SK-N-SH treated with all-trans-retinoic acid at 6 μM for 48 hours (cell line): ENCODE results near the gene PEAR1.
"Not testable (repeated sequence)": the region's sequence is repeated elsewhere in the genome, so short reads cannot be mapped to it uniquely, and the experiment has no call there.

Experiments
- ATAC-seq: fragments of 200-7000 bp; cut with Tn5 transposase; 3 replicates; pipeline ENCODE4 v1.9.1; 2020; ENCODE audit warnings: mild to moderate bottlenecking, moderate library complexity
- ARNTL ChIP-seq: fragments of 450-650 bp; formaldehyde crosslinking; IDR thresholded peaks from 2 replicates; pipeline ENCODE4 v1.5.0; 2020; ENCODE audit warnings: low read depth, mild to moderate bottlenecking, moderate library complexity, borderline replicate concordance
- BACH2 ChIP-seq: fragments of 250-450 bp; sonication (Bioruptor Pico); IDR thresholded peaks from 2 replicates; pipeline ENCODE4 v1.9.0; 2021; ENCODE audit warnings: mild to moderate bottlenecking, borderline replicate concordance
- CREB5 ChIP-seq: fragments of 250-450 bp; sonication (Bioruptor Pico); IDR thresholded peaks from 2 replicates; pipeline ENCODE4 v1.5.1; 2020; ENCODE audit warnings: low read depth, mild to moderate bottlenecking, moderate library complexity
- CSDC2 ChIP-seq: fragments of 250-450 bp; sonication (Bioruptor Pico); IDR thresholded peaks from 2 replicates; pipeline ENCODE4 v1.5.0; 2020; ENCODE audit warnings: mild to moderate bottlenecking, moderate library complexity
- ESRRG ChIP-seq: fragments of 250-450 bp; sonication (Bioruptor Pico); IDR thresholded peaks from 2 replicates; pipeline ENCODE4 v1.6.1; 2021; ENCODE audit warnings: mild to moderate bottlenecking
- GLIS3 ChIP-seq: fragments of 250-450 bp; sonication (Bioruptor Pico); IDR thresholded peaks from 2 replicates; pipeline ENCODE4 v1.5.0; 2020; ENCODE audit warnings: mild to moderate bottlenecking, moderate library complexity
- ISL1 ChIP-seq: fragments of 250-450 bp; sonication (Bioruptor Pico); IDR thresholded peaks from 2 replicates; pipeline ENCODE4 v2.1.2; 2022; ENCODE audit warnings: mild to moderate bottlenecking, moderate library complexity
- OSR1 ChIP-seq: fragments of 250-450 bp; sonication (Bioruptor Pico); IDR thresholded peaks from 2 replicates; pipeline ENCODE4 v1.8.0; 2022; ENCODE audit warnings: moderate library complexity, mild to moderate bottlenecking, inconsistent platforms
- PATZ1 ChIP-seq: fragments of 250-450 bp; sonication (Bioruptor Pico); IDR thresholded peaks from 2 replicates; pipeline ENCODE4 v1.8.0; 2020; ENCODE audit warnings: mild to moderate bottlenecking, moderate library complexity, borderline replicate concordance
- POU6F1 ChIP-seq: fragments of 250-450 bp; sonication (Bioruptor Pico); IDR thresholded peaks from 2 replicates; pipeline ENCODE4 v1.8.0; 2021; ENCODE audit warnings: low read depth, mild to moderate bottlenecking, moderate library complexity, borderline replicate concordance
- PPARA ChIP-seq: fragments of 250-450 bp; sonication (Bioruptor Pico); IDR thresholded peaks from 2 replicates; pipeline ENCODE4 v1.5.0; 2020; ENCODE audit warnings: mild to moderate bottlenecking, borderline replicate concordance
- RARB ChIP-seq: fragments of 250-450 bp; sonication (Bioruptor Pico); IDR thresholded peaks from 2 replicates; pipeline ENCODE4 v1.8.0; 2021; ENCODE audit warnings: mild to moderate bottlenecking, moderate library complexity
- TCF4 ChIP-seq: fragments of 250-450 bp; sonication (Bioruptor Pico); IDR thresholded peaks from 2 replicates; pipeline ENCODE4 v1.8.0; 2021; ENCODE audit warnings: mild to moderate bottlenecking, moderate library complexity, borderline replicate concordance
- TOX ChIP-seq: fragments of 250-450 bp; sonication (Bioruptor Pico); IDR thresholded peaks from 2 replicates; pipeline ENCODE4 v1.8.0; 2021; ENCODE audit warnings: mild to moderate bottlenecking, moderate library complexity, borderline replicate concordance
- ZC3H10 ChIP-seq: fragments of 250-450 bp; sonication (Bioruptor Pico); IDR thresholded peaks from 2 replicates; pipeline ENCODE4 v1.5.1; 2021; ENCODE audit warnings: mild to moderate bottlenecking, moderate library complexity
- ZFP30 ChIP-seq: fragments of 450-650 bp; formaldehyde crosslinking; IDR thresholded peaks from 2 replicates; pipeline ENCODE4 v1.5.0; 2022; ENCODE audit warnings: mild to moderate bottlenecking, moderate library complexity
- ZNF565 ChIP-seq: fragments of 450-650 bp; formaldehyde crosslinking; conservative IDR thresholded peaks from 2 replicates; pipeline ENCODE4 v1.5.0; 2020; ENCODE audit warnings: low read depth, mild to moderate bottlenecking, moderate library complexity
- ZNF70 ChIP-seq: fragments of 450-650 bp; formaldehyde crosslinking; IDR thresholded peaks from 2 replicates; pipeline ENCODE4 v1.5.0; 2020; ENCODE audit warnings: mild to moderate bottlenecking, moderate library complexity
- ZNF8 ChIP-seq: fragments of 450-650 bp; formaldehyde crosslinking; IDR thresholded peaks from 2 replicates; pipeline ENCODE4 v1.5.0; 2020; ENCODE audit warnings: mild to moderate bottlenecking, moderate library complexity

PEAR1 gene

GRCh38 chr1:156925154-156926010 is 31.9 kb downstream of the PEAR1 start:
- TF ChIP-seq PPARA (CRISPR knock-in tag) (no peak), ESRRG (no peak), ZNF70 (CRISPR knock-in tag) (no peak), TCF4 (CRISPR knock-in tag) (no peak), ZNF565 (CRISPR knock-in tag) (no peak), POU6F1 (CRISPR knock-in tag) (no peak), CSDC2 (CRISPR knock-in tag) (no peak)
- ATAC-seq = no peak

GRCh38 chr1:156926175-156926574 is 32.7 kb downstream of the PEAR1 start:
- peak; percentile 17 for ATAC-seq
- no peak for TF ChIP-seq ZNF8 (CRISPR knock-in tag)
- no peak for TF ChIP-seq TCF4 (CRISPR knock-in tag)
- TF ChIP-seq ZFP30 (CRISPR knock-in tag) = no peak
- no peak for TF ChIP-seq POU6F1 (CRISPR knock-in tag)
- no peak for TF ChIP-seq CREB5 (CRISPR knock-in tag)
- TF ChIP-seq BACH2 (CRISPR knock-in tag) = no peak
- TF ChIP-seq RARB (CRISPR knock-in tag) = no peak
- no peak for TF ChIP-seq PPARA (CRISPR knock-in tag)

GRCh38 chr1:156926695-156927094 is 33.2 kb downstream of the PEAR1 start:
- not testable (repeated sequence) for ATAC-seq

GRCh38 chr1:156927215-156928042 is 33.9 kb downstream of the PEAR1 start:
- peak; percentile 93 for ATAC-seq
- TF ChIP-seq OSR1 = no peak
- no peak for TF ChIP-seq POU6F1 (CRISPR knock-in tag)
- TF ChIP-seq TOX = no peak
- TF ChIP-seq ISL1 (CRISPR knock-in tag) = no peak
- TF ChIP-seq PPARA (CRISPR knock-in tag) = no peak
- TF ChIP-seq PATZ1 (CRISPR knock-in tag) = no peak
- no peak for TF ChIP-seq ZNF70 (CRISPR knock-in tag)
- TF ChIP-seq ARNTL = no peak
- TF ChIP-seq ZNF8 (CRISPR knock-in tag) = no peak
- no peak for TF ChIP-seq TCF4 (CRISPR knock-in tag)
- TF ChIP-seq ZNF565 (CRISPR knock-in tag) = no peak
- no peak for TF ChIP-seq BACH2 (CRISPR knock-in tag)
- TF ChIP-seq GLIS3 = no peak
- no peak for TF ChIP-seq ZC3H10 (CRISPR knock-in tag)
